H9 (cell line): ENCODE results near the gene GFRA1. TPM values are rescaled to one million over a fixed set of nuclear protein-coding genes. Genes with fewer than 3 reads are reported as not detected.

Experiments
- DNase-seq: peaks from one replicate; pipeline ENCODE4 v3.0.0-alpha.2; 2017
- H2AFZ ChIP-seq: one replicate; pipeline ENCODE4 v1.6.1; 2013; ENCODE audit warnings: mild to moderate bottlenecking, low read length, control low read depth, moderate library complexity
- H2AK5ac ChIP-seq: 2 replicates; pipeline ENCODE4 v1.6.1; 2013; ENCODE audit warnings: low read length, control low read depth, mixed read lengths; ENCODE audit not compliant: insufficient read length
- H2BK120ac ChIP-seq: one replicate; pipeline ENCODE4 v1.6.1; 2013; ENCODE audit warnings: low read depth, mild to moderate bottlenecking, low read length, control low read depth, inconsistent platforms; ENCODE audit not compliant: poor library complexity, severe bottlenecking
- H2BK12ac ChIP-seq: 2 replicates; pipeline ENCODE4 v1.6.1; 2013; ENCODE audit warnings: low read length, control low read depth, mixed read lengths, low read depth; ENCODE audit not compliant: insufficient read length
- H2BK15ac ChIP-seq: 2 replicates; pipeline ENCODE4 v1.6.1; 2013; ENCODE audit warnings: low read depth, low read length, control low read depth
- H2BK20ac ChIP-seq: one replicate; pipeline ENCODE4 v1.6.1; 2013; ENCODE audit warnings: low read depth, mild to moderate bottlenecking, low read length, control low read depth, inconsistent platforms; ENCODE audit not compliant: poor library complexity, severe bottlenecking
- H2BK5ac ChIP-seq: 2 replicates; pipeline ENCODE4 v1.6.1; 2013; ENCODE audit warnings: low read length, control low read depth, mixed read lengths; ENCODE audit not compliant: insufficient read length
- H3K14ac ChIP-seq: 2 replicates; pipeline ENCODE4 v1.6.1; 2013; ENCODE audit warnings: low read length, control low read depth; ENCODE audit not compliant: insufficient read depth
- H3K18ac ChIP-seq: 2 replicates; pipeline ENCODE4 v1.6.1; 2013; ENCODE audit warnings: low read depth, mild to moderate bottlenecking, mixed read lengths, low read length, control low read depth; ENCODE audit not compliant: insufficient read length
- H3K23ac ChIP-seq: 2 replicates; pipeline ENCODE4 v1.6.1; 2013; ENCODE audit warnings: low read length, control low read depth, mixed read lengths, low read depth; ENCODE audit not compliant: insufficient read length
- H3K23me2 ChIP-seq: 2 replicates; pipeline ENCODE4 v1.6.1; 2013; ENCODE audit warnings: low read depth, mild to moderate bottlenecking, mixed read lengths, low read length, control low read depth; ENCODE audit not compliant: insufficient read length, poor library complexity, severe bottlenecking
- H3K27ac ChIP-seq: 2 replicates; pipeline ENCODE4 v1.5.1; 2013; ENCODE audit warnings: low read length, control low read depth, mixed read lengths, low read depth; ENCODE audit not compliant: insufficient read length
- H3K27me3 ChIP-seq: 2 replicates; pipeline ENCODE4 v1.6.1; 2013; ENCODE audit warnings: low read length, control low read depth, inconsistent platforms; ENCODE audit not compliant: insufficient read depth
- H3K4ac ChIP-seq: 2 replicates; pipeline ENCODE4 v1.6.1; 2013; ENCODE audit warnings: low read depth, mild to moderate bottlenecking, control low read depth, inconsistent platforms, low read length, moderate library complexity
- H3K4me1 ChIP-seq: 2 replicates; pipeline ENCODE4 v1.6.1; 2013; ENCODE audit warnings: low read length, control low read depth, inconsistent platforms; ENCODE audit not compliant: insufficient read depth
- H3K4me2 ChIP-seq: 2 replicates; pipeline ENCODE4 v1.6.1; 2013; ENCODE audit warnings: low read length, control low read depth, mixed read lengths; ENCODE audit not compliant: insufficient read length, insufficient read depth
- H3K56ac ChIP-seq: 2 replicates; pipeline ENCODE4 v1.6.1; 2013; ENCODE audit warnings: low read depth, mild to moderate bottlenecking, mixed read lengths, low read length, control low read depth; ENCODE audit not compliant: insufficient read length
- H3K79me1 ChIP-seq: 2 replicates; pipeline ENCODE4 v1.6.1; 2013; ENCODE audit warnings: low read depth, mild to moderate bottlenecking, moderate library complexity, low read length, control low read depth, inconsistent platforms; ENCODE audit not compliant: insufficient read depth, poor library complexity, severe bottlenecking
- H3K79me2 ChIP-seq: 2 replicates; pipeline ENCODE4 v1.6.1; 2013; ENCODE audit warnings: low read length, control low read depth, inconsistent platforms; ENCODE audit not compliant: insufficient read depth
- H3K9ac ChIP-seq: 2 replicates; pipeline ENCODE4 v1.6.1; 2013; ENCODE audit warnings: low read length, control low read depth, mixed read lengths; ENCODE audit not compliant: insufficient read length; ENCODE audit errors: extremely low read depth
- H3K9me3 ChIP-seq: one replicate; pipeline ENCODE4 v1.6.1; 2013; ENCODE audit warnings: low read depth, low read length, inconsistent platforms; ENCODE audit not compliant: control insufficient read depth
- H3T11ph ChIP-seq: one replicate; pipeline ENCODE4 v1.6.1; 2013; ENCODE audit warnings: mild to moderate bottlenecking, low read length, control low read depth, inconsistent platforms
- H4K20me1 ChIP-seq: one replicate; pipeline ENCODE4 v1.6.1; 2013; ENCODE audit not compliant: control insufficient read depth, insufficient read length, insufficient read depth
- H4K5ac ChIP-seq: 2 replicates; pipeline ENCODE4 v1.6.1; 2013; ENCODE audit warnings: low read depth, mild to moderate bottlenecking, mixed read lengths, low read length, control low read depth; ENCODE audit not compliant: insufficient read length
- H4K8ac ChIP-seq: replicated peaks from 2 replicates; pipeline ENCODE4 v1.6.1; 2013; ENCODE audit warnings: low read length, control low read depth, mixed read lengths, low read depth; ENCODE audit not compliant: insufficient read length
- H4K91ac ChIP-seq: 2 replicates; pipeline ENCODE4 v1.6.1; 2013; ENCODE audit warnings: low read depth, mild to moderate bottlenecking, moderate library complexity, mixed read lengths, low read length, control low read depth; ENCODE audit not compliant: insufficient read length
- H3K27ac Mint-ChIP-seq, 3 experiments: 2 replicates in 2 of 3; 3 replicates in 1 of 3; pipeline ENCODE4 v1.8.0; 2020 to 2021; ENCODE audit warnings: mixed read lengths in 3 of 3, mild to moderate bottlenecking in 1 of 3, moderate library complexity in 1 of 3
- H3K27me3 Mint-ChIP-seq: 2 replicates; pipeline ENCODE4 v1.8.0; 2021; ENCODE audit warnings: low read depth, mild to moderate bottlenecking, moderate library complexity, mixed read lengths
- H3K36me3 Mint-ChIP-seq, 3 experiments: 2 replicates in 2 of 3; 3 replicates in 1 of 3; pipeline ENCODE4 v1.8.0; 2020 to 2021; ENCODE audit warnings: low read depth in 3 of 3, mixed read lengths in 3 of 3; ENCODE audit not compliant: insufficient read depth in 1 of 3
- H3K4me1 Mint-ChIP-seq, 2 experiments: 2 replicates each; pipeline ENCODE4 v1.8.0; 2020; ENCODE audit warnings: mixed read lengths in 2 of 2
- H3K4me3 Mint-ChIP-seq, 2 experiments: 2 replicates in 1 of 2; 3 replicates in 1 of 2; pipeline ENCODE4 v1.8.0; 2020 to 2021; ENCODE audit warnings: mild to moderate bottlenecking in 2 of 2, mixed read lengths in 2 of 2, moderate library complexity in 1 of 2
- H3K9me3 Mint-ChIP-seq, 2 experiments: 2 replicates in 1 of 2; 3 replicates in 1 of 2; pipeline ENCODE4 v1.8.0; 2020; ENCODE audit warnings: mild to moderate bottlenecking in 2 of 2, mixed read lengths in 2 of 2, moderate library complexity in 1 of 2
- CTCF ChIP-seq: fragments of 200-600 bp; sonication (generic); conservative IDR thresholded peaks from 3 replicates; pipeline ENCODE4 v1.8.0; 2021; ENCODE audit warnings: antibody characterized with exemption, mild to moderate bottlenecking
- WGBS: extraction: QIAGEN DNeasy Blood & Tissue Kit; methylation state at CpG from one replicate; pipeline ENCODE4 v1.1.7; 2013; ENCODE audit warnings: missing lambda C conversion rate, low lambda C conversion rate, mixed read lengths; ENCODE audit not compliant: insufficient read length; ENCODE audit errors: extremely low coverage; 5-methylcytosine and 5-hydroxymethylcytosine counted together
- total RNA-seq: library from RNA; stranded (reverse); gene quantifications from 2 replicates; pipeline ENCODE4 v1.2.1, GENCODE V29; 2021

The GFRA1 gene
- total RNA-seq, 1 experiment from 2014 or later: 0.24 TPM

GRCh38 chr10:116043304-116043703, 229.7 kb downstream of the GFRA1 start:
- Histone ChIP-seq H3K27ac (no peak overlapping the region), H3K79me2 (no peaks in the 10 kb centered on the region), H2AFZ (no peak overlapping the region), H4K8ac (no peak overlapping the region), H4K20me1 (no peaks in the 10 kb centered on the region), H3T11ph (no peak overlapping the region), H2BK120ac (no peak overlapping the region), H3K27me3 (no peaks in the 10 kb centered on the region; the same call in 1 of the 2 replicates), H3K9me3 (no peaks in the 10 kb centered on the region), H2BK5ac (no peak overlapping the region), H3K23me2 (no peaks in the 10 kb centered on the region), H2BK12ac (no peak overlapping the region), H3K14ac (no peak overlapping the region), H4K91ac (no peak overlapping the region), H3K9ac (no peak overlapping the region), H3K56ac (no peak overlapping the region), H3K4ac (no peak overlapping the region), H3K4me1 (no peaks in the 10 kb centered on the region), H3K4me2 (no peak overlapping the region), H2BK20ac (no peak overlapping the region), H2AK5ac (no peak overlapping the region), H2BK15ac (no peak overlapping the region), H4K5ac (no peak overlapping the region), H3K18ac (no peak overlapping the region), H3K79me1 (no peaks in the 10 kb centered on the region), H3K23ac (no peak overlapping the region)
- WGBS: no CpG with 5 or more reads among the region's 3 CpGs
- Mint-ChIP-seq H3K27me3 (no peaks in the 10 kb centered on the region), H3K9me3 (no peaks in the 10 kb centered on the region; a peak in 1 of 5 replicates), H3K27ac (no peak overlapping the region), H3K4me3 (no peak overlapping the region), H3K36me3 (no peaks in the 10 kb centered on the region), H3K4me1 (peaks cover 5 to 8% of the 10 kb centered on the region in 2 experiments; a peak in 2 of 4 replicates)
- no peak for DNase-seq
- no peak for TF ChIP-seq CTCF
